K562 (cell line): Measurements from ENCODE around the gene THADA. TPM values are rescaled to one million over a fixed set of nuclear protein-coding genes. Genes with fewer than 3 reads are reported as not detected.

Experiments used
- ATAC-seq: fragments of 200-7000 bp; cut with Tn5 transposase; 3 replicates; pipeline ENCODE4 v1.9.1; 2020; ENCODE audit warnings: moderate library complexity
- BruUV-seq: library from RNA; stranded (reverse); fragments of 400-500 nt; replicated peaks from 2 replicates; lab custom pipeline; 2021; lab: Mats Ljungman, UMichigan
- CTCF ChIA-PET: fragments of 300-600 bp; formaldehyde crosslinking; extraction: SDS; loops from one replicate; lab custom pipeline; 2021; ENCODE audit warnings: low intra/inter-chr PET ratio; lab: Yijun Ruan, JAX
- POLR2A ChIA-PET: fragments of 300-600, 350-650 bp; sonication (Branson Sonifier 250); formaldehyde crosslinking; extraction: SDS; loops from one replicate; lab custom pipeline; 2021; ENCODE audit warnings: antibody characterized with exemption, inconsistent platforms; lab: Yijun Ruan, JAX
- DNase-seq, 4 experiments: peaks; one replicate each; pipeline versions ENCODE4 v3.0.0 to v3.0.0-alpha.2; 2011 to 2018; ENCODE audit warnings: low spot score in 3 of 4, mixed read lengths in 3 of 4; ENCODE audit errors: extremely low read depth in 1 of 4
- FAIRE-seq: peaks from 2 replicates; lab custom pipeline; 2011; peaks lifted over from hg19 to GRCh38; lab: Jason Lieb, UNC
- H2AFZ ChIP-seq: 2 replicates; pipeline ENCODE4 v1.6.0; 2011; ENCODE audit warnings: low read depth, low read length, control low read depth, inconsistent platforms
- H3K27ac ChIP-seq: fragments of 200-600 bp; 3 replicates; pipeline ENCODE4 v1.8.0; 2011; ENCODE audit warnings: low read depth, mild to moderate bottlenecking, control low read depth, inconsistent platforms, low read length, moderate library complexity, mixed read lengths; ENCODE audit errors: extremely low read depth
- H3K27me3 ChIP-seq, 2 experiments: fragments of 300-600 bp in 1 of 2; 2 replicates in 1 of 2; 3 replicates in 1 of 2; pipeline versions ENCODE4 v1.6.0 to v1.8.0; 2011; ENCODE audit warnings: inconsistent platforms in 2 of 2, low read length in 2 of 2, mild to moderate bottlenecking in 1 of 2, mixed read lengths in 1 of 2, moderate library complexity in 1 of 2; ENCODE audit not compliant: control insufficient read depth in 2 of 2, insufficient read depth in 2 of 2
- H3K36me3 ChIP-seq: fragments of 300-600 bp; 3 replicates; pipeline ENCODE4 v1.8.0; 2011; ENCODE audit warnings: mild to moderate bottlenecking, low read length, inconsistent platforms; ENCODE audit not compliant: control insufficient read depth, insufficient read depth
- H3K4me1 ChIP-seq, 2 experiments: fragments of 200-600 bp in 1 of 2; replicated peaks in 1 of 2; 2 replicates in 1 of 2; 3 replicates in 1 of 2; pipeline versions ENCODE4 v1.5.1 to v1.8.0; 2011; ENCODE audit warnings: inconsistent platforms in 2 of 2, low read length in 2 of 2, mild to moderate bottlenecking in 1 of 2, mixed read lengths in 1 of 2, moderate library complexity in 1 of 2; ENCODE audit not compliant: control insufficient read depth in 2 of 2, insufficient read depth in 2 of 2
- H3K4me2 ChIP-seq: 2 replicates; pipeline ENCODE4 v1.6.1; 2011; ENCODE audit warnings: low read length, control low read depth, inconsistent platforms, mixed read lengths; ENCODE audit not compliant: insufficient read depth
- H3K4me3 ChIP-seq: fragments of 200-600 bp; sonication (generic), shearing (Covaris generic); 2 replicates; pipeline ENCODE4 v1.5.1; 2016; ENCODE audit warnings: control low read depth, inconsistent platforms
- H3K79me2 ChIP-seq: fragments of 200-600 bp; 3 replicates; pipeline ENCODE4 v1.8.0; 2011; ENCODE audit warnings: low read length, inconsistent platforms; ENCODE audit not compliant: control insufficient read depth, insufficient read depth
- H3K9ac ChIP-seq, 2 experiments: 2 replicates each; pipeline versions ENCODE4 v1.6.0 to v1.6.1; 2011; ENCODE audit warnings: low read depth in 2 of 2, low read length in 2 of 2, control low read depth in 1 of 2, inconsistent platforms in 1 of 2, mild to moderate bottlenecking in 1 of 2, mixed read lengths in 1 of 2; ENCODE audit not compliant: insufficient read depth in 1 of 2
- H3K9me1 ChIP-seq: one replicate; pipeline ENCODE4 v1.6.0; 2011; ENCODE audit warnings: inconsistent platforms, mild to moderate bottlenecking, low read length, moderate library complexity; ENCODE audit not compliant: control insufficient read depth, insufficient read depth
- H3K9me3 ChIP-seq: replicated peaks from 2 replicates; pipeline ENCODE4 v1.5.1; 2011; ENCODE audit warnings: low read depth, low read length, inconsistent platforms; ENCODE audit not compliant: control insufficient read depth, insufficient read depth
- H4K20me1 ChIP-seq: replicated peaks from 2 replicates; pipeline ENCODE4 v1.6.1; 2011; ENCODE audit warnings: low read length, inconsistent platforms, mixed read lengths; ENCODE audit not compliant: control insufficient read depth, insufficient read depth
- ARHGAP35 ChIP-seq: fragments of 450-650 bp; IDR thresholded peaks from 2 replicates; pipeline ENCODE4 v1.6.1; 2018; ENCODE audit not compliant: partially characterized antibody
- CBFA2T2 ChIP-seq: fragments of 450-650 bp; conservative IDR thresholded peaks from 2 replicates; pipeline ENCODE4 v1.6.1; 2017; ENCODE audit warnings: mild to moderate bottlenecking
- CCAR2 ChIP-seq: fragments of 200-400 bp; formaldehyde crosslinking; IDR thresholded peaks from 2 replicates; pipeline ENCODE4 v1.6.1; 2017; ENCODE audit warnings: mild to moderate bottlenecking, low read depth, low read length
- EP300 ChIP-seq: IDR thresholded peaks from 2 replicates; pipeline ENCODE4 v1.6.1; 2012; ENCODE audit warnings: low read length, improper control_type of control experiment
- FUS ChIP-seq: fragments of 200-400 bp; formaldehyde crosslinking; optimal IDR thresholded peaks from 2 replicates; pipeline ENCODE3; 2017; ENCODE audit warnings: low read depth, low read length
- GATA2 ChIP-seq: sonication (generic); formaldehyde crosslinking; IDR thresholded peaks from 2 replicates; pipeline ENCODE4 v1.4.0; 2020; ENCODE audit warnings: mild to moderate bottlenecking, missing genetic modification reagents
- KDM4B ChIP-seq, 2 experiments: fragments of 450-650 bp in 1 of 2; sonication (generic) in 1 of 2; IDR thresholded peaks; 2 replicates each; pipeline ENCODE4 v1.6.1; 2016 to 2017; ENCODE audit warnings: borderline replicate concordance in 2 of 2, antibody characterized with exemption in 1 of 2, low read depth in 1 of 2, mild to moderate bottlenecking in 1 of 2
- L3MBTL2 ChIP-seq: fragments of 450-650 bp; IDR thresholded peaks from 2 replicates; pipeline ENCODE4 v1.6.1; 2016; ENCODE audit warnings: mild to moderate bottlenecking, moderate library complexity
- MCM3 ChIP-seq: fragments of 450-650 bp; IDR thresholded peaks from 2 replicates; pipeline ENCODE4 v1.6.1; 2016
- MTA2 ChIP-seq: fragments of 450-650 bp; IDR thresholded peaks from 2 replicates; pipeline ENCODE4 v1.6.1; 2016; ENCODE audit warnings: low read depth
- POLR2AphosphoS5 ChIP-seq: IDR thresholded peaks from 2 replicates; pipeline ENCODE4 v1.6.1; 2011; ENCODE audit warnings: mild to moderate bottlenecking, low read depth, low read length, moderate library complexity; ENCODE audit not compliant: control insufficient read depth, insufficient read depth
- RNF2 ChIP-seq: sonication (generic); IDR thresholded peaks from 2 replicates; pipeline ENCODE4 v1.6.1; 2016
- SMAD1 ChIP-seq: fragments of 150-350 bp; IDR thresholded peaks from 2 replicates; pipeline ENCODE4 v1.6.1; 2014; ENCODE audit warnings: low read length, low read depth; ENCODE audit not compliant: partially characterized antibody
- SPI1 ChIP-seq: IDR thresholded peaks from 2 replicates; pipeline ENCODE4 v1.6.1; 2011; ENCODE audit warnings: low read depth, low read length, control low read depth, borderline replicate concordance
- TCFL5 ChIP-seq: fragments of 250-450 bp; sonication (Bioruptor Pico); conservative IDR thresholded peaks from 2 replicates; pipeline ENCODE4 v1.6.1; 2021; ENCODE audit warnings: mild to moderate bottlenecking, moderate library complexity, matching md5 sums
- TFAP4 ChIP-seq: sonication (generic); formaldehyde crosslinking; IDR thresholded peaks from 2 replicates; pipeline ENCODE4 v1.8.0; 2022; ENCODE audit warnings: missing genetic modification reagents, mild to moderate bottlenecking, moderate library complexity, borderline replicate concordance
- ZNF197 ChIP-seq: fragments of 200-800 bp; sonication (Bioruptor generic); IDR thresholded peaks from 2 replicates; pipeline ENCODE4 v1.6.1; 2016; ENCODE audit warnings: low read depth, missing genetic modification characterization, missing compliant biosample characterization
- ZNF224 ChIP-seq: sonication (generic); formaldehyde crosslinking; IDR thresholded peaks from 2 replicates; pipeline ENCODE4 v1.8.0; 2022; ENCODE audit warnings: mild to moderate bottlenecking, missing genetic modification reagents
- ZNF592 ChIP-seq: fragments of 450-650 bp; IDR thresholded peaks from 2 replicates; pipeline ENCODE4 v1.6.1; 2017; ENCODE audit warnings: antibody characterized with exemption, mild to moderate bottlenecking
- ZSCAN29 ChIP-seq: fragments of 450-650 bp; IDR thresholded peaks from 2 replicates; pipeline ENCODE4 v1.6.1; 2017
- WGBS: fragments of 100-300 bp; shearing (Covaris generic); methylation state at CpG from one replicate; pipeline ENCODE4 v1.1.6; 2016; ENCODE audit warnings: low coverage, mixed read lengths; ENCODE audit not compliant: insufficient coverage; ENCODE audit errors: missing lambda C conversion rate; 5-methylcytosine and 5-hydroxymethylcytosine counted together
- in situ Hi-C: fragments of 300-500 bp; cut with MboI; formaldehyde crosslinking; loops from 4 replicates; pipeline ENCODE4 v1.15.0; 2018; ENCODE audit warnings: inconsistent platforms, mixed read lengths
- intact Hi-C: fragments of 100-400 bp; cut with micrococcal nuclease; formaldehyde crosslinking; loops from 2 replicates; pipeline ENCODE4 v1.14.2; 2022
- polyA plus RNA-seq, 8 experiments: library from polyadenylated mRNA; depleted of rRNA in 4 of 8; stranded (reverse) in 5 of 8; unstranded in 3 of 8; fragments of >200 nt; fragmentation: Nextera tagmentation in 2 of 8; fragmentation: Illumina TruSeq in 1 of 8; extraction: Ambion mirVana in 2 of 8; extraction: Trizol in 1 of 8; gene quantifications; 2 replicates each; pipeline versions ENCODE4 v1.2.1 to v1.2.3, GENCODE V29; 2011 to 2014; ENCODE audit warnings: inconsistent platforms in 1 of 8, missing spikeins in 1 of 8
- total RNA-seq, 7 experiments: library from RNA; depleted of rRNA in 6 of 7; stranded (reverse); fragments of >200 nt in 6 of 7; fragmentation: Illumina TruSeq in 2 of 7; extraction: Trizol in 2 of 7; gene quantifications; 2 replicates each; pipeline versions ENCODE4 v1.2.1 to v1.2.3, GENCODE V29; 2011 to 2021; ENCODE audit warnings: low replicate concordance in 1 of 7

Gene THADA
- total and polyA plus RNA-seq, 9 of the 15 experiments (the other 6 are each of a cell fraction or from before 2014, with no cell fraction given): 17.8 to 34.7 (median 31.9) TPM

- H3K79me2 ChIP-seq: peaks cover 45% of the 10 kb centered on the region
- H3K9me1 ChIP-seq: no peaks in the 10 kb centered on the region
- intact Hi-C loops: loop anchor here (5.0 kb wide), 3 partner anchors 186 to 314 kb away; no protein-coding TSS in a partner anchor
- no peak overlapping the region for H3K4me3 ChIP-seq
- POLR2A ChIA-PET: interaction anchor here (0.6 to 2.1 kb wide), 11 partner anchors 13 to 406 kb away, joined by 3 to 9 read pairs (median 4); no protein-coding TSS in a partner anchor
- in situ Hi-C loops: loop anchor here (5.0 to 10.0 kb wide), 3 partner anchors 54 to 401 kb away; no protein-coding TSS in a partner anchor
- peak; percentile 81 for FAIRE-seq
- H3K27me3 ChIP-seq: no peaks in the 10 kb centered on the region
- H4K20me1 ChIP-seq: no peaks in the 10 kb centered on the region; the same call in 1 of the 2 replicates
- H3K4me1 ChIP-seq: peaks cover 12 to 41% of the 10 kb centered on the region in 2 experiments; a peak in 4 of 5 replicates
- H3K27ac ChIP-seq: no peak overlapping the region
- H3K9ac ChIP-seq: peak overlapping the region in 1 of 2 experiments; percentile 67; a peak in 1 of 4 replicates
- no peak for ATAC-seq
- no peak overlapping the region for H2AFZ ChIP-seq
- H3K9me3 ChIP-seq: no peaks in the 10 kb centered on the region
- peaks cover 32% of the 10 kb centered on the region; the same call in 2 of the 3 replicates for H3K36me3 ChIP-seq
- BruUV-seq: no TSS peak
- peak in 2 of 4 experiments; percentile 47 to 55 for DNase-seq
- H3K4me2 ChIP-seq: peak overlapping the region; percentile 76
- WGBS: 11% methylated on average over 2 of the region's 2 CpGs
- CTCF ChIA-PET: interaction anchor here (1.1 to 6.3 kb wide), 8 partner anchors 205 to 400 kb away, joined by 3 to 41 read pairs (median 23); no protein-coding TSS in a partner anchor
- no peak for TF ChIP-seq ZNF224 (CRISPR knock-in tag)
- TF ChIP-seq SMAD1: no peak
- TF ChIP-seq KDM4B (IDR thresholded peaks at IDR 0.05; ENCODE audit: borderline replicate concordance in 2 of 2, low read depth in 1 of 2): no peak
- 0 out of 2 replicates have a peak, but pooled peaks have one; percentile 36 for TF ChIP-seq GATA2 (CRISPR knock-in tag)
- TF ChIP-seq L3MBTL2: no peak
- TF ChIP-seq MCM3: no peak
- 0 out of 2 replicates have a peak, but pooled peaks have one; percentile 16 for TF ChIP-seq SPI1
- TF ChIP-seq ARHGAP35: no peak
- TF ChIP-seq MTA2: no peak
- no peak for TF ChIP-seq RNF2
- TF ChIP-seq ZNF592: no peak
- no peak for TF ChIP-seq ZNF197 (CRISPR knock-in tag)
- TF ChIP-seq EP300: peak; percentile 31; the same call in 1 of the 2 replicates
- TF ChIP-seq TFAP4 (CRISPR knock-in tag): peak; percentile 42; the same call in 1 of the 2 replicates
- peak; percentile 39; the same call in 1 of the 2 replicates for TF ChIP-seq CBFA2T2
- 0 out of 2 replicates have a peak, but pooled peaks have one; percentile 31 for TF ChIP-seq POLR2AphosphoS5
- no peak for TF ChIP-seq FUS
- TF ChIP-seq ZSCAN29: no peak
- no peak for TF ChIP-seq TCFL5 (CRISPR knock-in tag)
- no peak for TF ChIP-seq CCAR2
These were observed 367.5 kb downstream of the THADA start for GRCh38 chr2:43228321-43228751.
